ENCODE results near the gene TSPYL4.

DNA sequence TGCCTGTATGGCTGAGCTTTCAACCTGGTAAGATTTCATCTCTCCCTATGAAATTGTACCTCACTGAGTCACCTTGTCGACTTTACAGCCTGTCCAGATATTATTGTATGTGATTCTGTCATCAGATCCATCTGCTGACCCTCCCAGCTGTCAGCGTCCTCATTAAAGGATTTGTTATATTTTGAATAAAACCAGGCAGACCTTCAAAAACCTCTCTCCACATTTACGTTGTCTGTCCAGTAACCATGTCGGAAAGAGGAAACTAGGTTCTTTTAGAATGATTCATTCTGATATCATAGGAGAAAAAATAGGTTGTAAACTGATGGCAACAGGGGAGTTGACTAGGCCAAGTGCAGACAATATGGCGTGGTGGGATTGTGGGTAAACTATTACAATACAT lies 38.5 kb downstream of the TSPYL4 start:
- no peak for TF ChIP-seq POLR2A (IDR thresholded peaks at IDR 0.05; ENCODE audit: control extremely low read depth in 1 of 2, low read depth in 2 of 2, low read length in 2 of 2)
- no peak for TF ChIP-seq FOSL1 (IDR thresholded peaks at IDR 0.05; ENCODE audit: insufficient read depth, low read depth, low read length)
- TF ChIP-seq YY1 (IDR thresholded peaks at IDR 0.05; ENCODE audit: low read depth, low read length) = no peak
- no peak for TF ChIP-seq JUND (IDR thresholded peaks at IDR 0.05; ENCODE audit: low read length)
- TF ChIP-seq EP300 (IDR thresholded peaks at IDR 0.05; ENCODE audit: borderline replicate concordance in 1 of 2, low read depth in 2 of 2, low read length in 2 of 2) = no peak
- no peak for TF ChIP-seq EZH2 (IDR thresholded peaks at IDR 0.05; ENCODE audit: low read depth, low read length, severe bottlenecking)
- TF ChIP-seq GABPA (IDR thresholded peaks at IDR 0.05; ENCODE audit: borderline replicate concordance, insufficient read depth, low read length) = no peak
- no peak for TF ChIP-seq ZNF274 (IDR thresholded peaks at IDR 0.05; ENCODE audit: borderline replicate concordance, extremely low read depth, low read length)
- no peak for TF ChIP-seq POLR2AphosphoS5 (IDR thresholded peaks at IDR 0.05; ENCODE audit: low read depth, low read length)
- TF ChIP-seq, protein P1, sequence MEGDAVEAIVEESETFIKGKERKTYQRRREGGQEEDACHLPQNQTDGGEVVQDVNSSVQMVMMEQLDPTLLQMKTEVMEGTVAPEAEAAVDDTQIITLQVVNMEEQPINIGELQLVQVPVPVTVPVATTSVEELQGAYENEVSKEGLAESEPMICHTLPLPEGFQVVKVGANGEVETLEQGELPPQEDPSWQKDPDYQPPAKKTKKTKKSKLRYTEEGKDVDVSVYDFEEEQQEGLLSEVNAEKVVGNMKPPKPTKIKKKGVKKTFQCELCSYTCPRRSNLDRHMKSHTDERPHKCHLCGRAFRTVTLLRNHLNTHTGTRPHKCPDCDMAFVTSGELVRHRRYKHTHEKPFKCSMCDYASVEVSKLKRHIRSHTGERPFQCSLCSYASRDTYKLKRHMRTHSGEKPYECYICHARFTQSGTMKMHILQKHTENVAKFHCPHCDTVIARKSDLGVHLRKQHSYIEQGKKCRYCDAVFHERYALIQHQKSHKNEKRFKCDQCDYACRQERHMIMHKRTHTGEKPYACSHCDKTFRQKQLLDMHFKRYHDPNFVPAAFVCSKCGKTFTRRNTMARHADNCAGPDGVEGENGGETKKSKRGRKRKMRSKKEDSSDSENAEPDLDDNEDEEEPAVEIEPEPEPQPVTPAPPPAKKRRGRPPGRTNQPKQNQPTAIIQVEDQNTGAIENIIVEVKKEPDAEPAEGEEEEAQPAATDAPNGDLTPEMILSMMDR (IDR thresholded peaks at IDR 0.05; ENCODE audit: control extremely low read depth in 1 of 3, insufficient read depth in 1 of 3, low read depth in 1 of 3, low read length in 3 of 3) = no peak
